Gastroesophageal sphincter (tissue), 4 donors: ENCODE data around the gene PATJ. TPM values are rescaled to one million over a fixed set of nuclear protein-coding genes. Genes with fewer than 3 reads are reported as not detected.
"Not testable (repeated sequence)": the region's sequence is repeated elsewhere in the genome, so short reads cannot be mapped to it uniquely, and the experiment has no call there.

Experiments used
- ATAC-seq: fragments of 150-250 bp; one replicate; pipeline ENCODE4 v1.9.1; 2016; ENCODE audit warnings: mild to moderate bottlenecking, moderate library complexity
- H3K27ac ChIP-seq, 4 donors: fragments of 200-600 bp; sonication (generic) in 3 of 4; 1 replicate in 3 of 4; 2 replicates in 1 of 4; pipeline ENCODE4 v1.5.1; 2016 to 2019
- H3K27me3 ChIP-seq: fragments of 200-600 bp; sonication (generic); one replicate; pipeline ENCODE4 v1.5.1; 2019
- H3K36me3 ChIP-seq, 2 donors: fragments of 200-600 bp; sonication (generic); one replicate each; pipeline ENCODE4 v1.5.1; 2019; ENCODE audit warnings: control low read depth in 1 of 2
- H3K4me1 ChIP-seq, 3 donors: fragments of 200-600 bp; sonication (generic); 1 replicate in 2 of 3; 2 replicates in 1 of 3; pipeline ENCODE4 v1.5.1; 2016 to 2019; ENCODE audit warnings: control low read depth in 2 of 3
- H3K4me3 ChIP-seq, 2 donors: fragments of 200-600 bp; sonication (generic); one replicate each; pipeline ENCODE4 v1.5.1; 2019; ENCODE audit warnings: mild to moderate bottlenecking in 1 of 2, moderate library complexity in 1 of 2
- H3K9me3 ChIP-seq, 3 donors: fragments of 200-600 bp; sonication (generic); one replicate each; pipeline ENCODE4 v1.5.1; 2017 to 2019; ENCODE audit warnings: control low read depth in 2 of 3
- EP300 ChIP-seq: sonication (generic); formaldehyde crosslinking; IDR thresholded peaks from one replicate; pipeline ENCODE4 v1.6.1; 2017; ENCODE audit warnings: antibody characterized with exemption, mild to moderate bottlenecking
- POLR2A ChIP-seq, 2 donors: fragments of 450-650 bp; IDR thresholded peaks; one replicate each; pipeline ENCODE4 v1.6.1; 2017; ENCODE audit warnings: antibody characterized with exemption in 2 of 2, mild to moderate bottlenecking in 2 of 2, moderate library complexity in 1 of 2
- POLR2AphosphoS5 ChIP-seq: sonication (generic); formaldehyde crosslinking; IDR thresholded peaks from one replicate; pipeline ENCODE4 v1.6.1; 2017; ENCODE audit warnings: antibody characterized with exemption
- WGBS, 2 donors: methylation state at CpG; one replicate each; pipeline ENCODE4 v1.1.5; 2018; ENCODE audit warnings: low coverage in 1 of 2; 5-methylcytosine and 5-hydroxymethylcytosine counted together
- total RNA-seq, 4 donors: library from RNA; depleted of rRNA; stranded (reverse); fragments of >200 nt; gene quantifications; one replicate each; pipeline ENCODE4 v1.1.0, GENCODE V29; 2016
- TF ChIP-seq, protein P1 (sequence below), 4 experiments: fragments of 200-600 bp in 2 of 4; fragments of 450-650 bp in 2 of 4; sonication (generic) in 1 of 4; IDR thresholded peaks; one replicate each; pipeline ENCODE4 v1.5.1; 2017 to 2019; ENCODE audit warnings: antibody characterized with exemption in 4 of 4, mild to moderate bottlenecking in 2 of 4, moderate library complexity in 2 of 4

Gene PATJ
- total RNA-seq, 4 donors from 2014 or later: 34.8 to 59.0 (median 37.1) TPM

DNA sequence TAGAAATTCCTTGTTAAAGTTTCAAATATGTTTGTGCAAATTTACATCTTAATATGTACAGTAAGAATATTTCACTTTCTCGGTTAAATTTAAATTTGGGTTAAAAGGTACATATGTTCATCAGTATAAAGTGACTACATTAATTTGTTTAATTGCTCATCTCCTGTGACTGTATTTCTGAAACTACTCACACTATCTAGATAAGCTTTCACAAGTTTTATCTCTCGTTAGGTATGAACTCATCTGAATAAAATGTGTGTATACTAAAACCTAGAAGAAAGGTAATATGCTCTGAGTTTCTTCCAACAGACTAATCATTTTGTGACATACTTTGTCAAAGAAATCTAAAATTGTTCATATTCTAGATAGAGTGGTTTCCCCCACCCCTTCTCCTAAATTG is 150.7 kb downstream of the PATJ start:
- H3K27ac ChIP-seq: no peak overlapping the region
- TF ChIP-seq EP300 (no peak), POLR2A (IDR thresholded peaks at IDR 0.05) (no peak), POLR2AphosphoS5 (no peak)
- TF ChIP-seq, protein P1, sequence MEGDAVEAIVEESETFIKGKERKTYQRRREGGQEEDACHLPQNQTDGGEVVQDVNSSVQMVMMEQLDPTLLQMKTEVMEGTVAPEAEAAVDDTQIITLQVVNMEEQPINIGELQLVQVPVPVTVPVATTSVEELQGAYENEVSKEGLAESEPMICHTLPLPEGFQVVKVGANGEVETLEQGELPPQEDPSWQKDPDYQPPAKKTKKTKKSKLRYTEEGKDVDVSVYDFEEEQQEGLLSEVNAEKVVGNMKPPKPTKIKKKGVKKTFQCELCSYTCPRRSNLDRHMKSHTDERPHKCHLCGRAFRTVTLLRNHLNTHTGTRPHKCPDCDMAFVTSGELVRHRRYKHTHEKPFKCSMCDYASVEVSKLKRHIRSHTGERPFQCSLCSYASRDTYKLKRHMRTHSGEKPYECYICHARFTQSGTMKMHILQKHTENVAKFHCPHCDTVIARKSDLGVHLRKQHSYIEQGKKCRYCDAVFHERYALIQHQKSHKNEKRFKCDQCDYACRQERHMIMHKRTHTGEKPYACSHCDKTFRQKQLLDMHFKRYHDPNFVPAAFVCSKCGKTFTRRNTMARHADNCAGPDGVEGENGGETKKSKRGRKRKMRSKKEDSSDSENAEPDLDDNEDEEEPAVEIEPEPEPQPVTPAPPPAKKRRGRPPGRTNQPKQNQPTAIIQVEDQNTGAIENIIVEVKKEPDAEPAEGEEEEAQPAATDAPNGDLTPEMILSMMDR (IDR thresholded peaks at IDR 0.05): no peak
- no peaks in the 10 kb centered on the region for H3K36me3 ChIP-seq
- no peak overlapping the region for H3K4me3 ChIP-seq
- no peaks in the 10 kb centered on the region for H3K9me3 ChIP-seq
- 55 to 85% methylated on average over 2 of the region's 2 CpGs for WGBS, 2 donors
- ATAC-seq: no peak
- no peaks in the 10 kb centered on the region for H3K27me3 ChIP-seq
- H3K4me1 ChIP-seq: peaks cover 0 to 24% (median 7%) of the 10 kb centered on the region in 3 donors

DNA sequence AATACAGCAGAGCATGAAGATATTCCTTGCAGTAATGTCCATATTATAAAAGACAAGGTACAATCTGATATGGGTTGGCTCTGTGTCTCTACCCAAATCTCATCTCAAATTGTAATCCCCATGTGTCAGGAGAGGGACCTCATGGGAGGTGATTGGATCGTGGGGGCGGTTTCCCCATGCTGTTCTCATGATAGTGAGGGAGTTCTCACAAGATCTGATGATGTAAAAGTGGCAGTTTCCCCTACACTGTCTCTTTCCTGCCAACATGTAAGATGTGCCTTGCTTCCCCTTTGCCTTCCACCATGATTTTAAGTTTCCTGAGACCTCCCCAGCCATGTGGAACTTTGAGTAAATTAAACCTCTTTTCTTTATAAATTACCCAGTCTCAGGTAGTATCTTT is 152.0 kb downstream of the PATJ start:
- not testable (repeated sequence) for H3K27me3 ChIP-seq, H3K9me3 ChIP-seq, H3K4me3 ChIP-seq, H3K27ac ChIP-seq, ATAC-seq, H3K36me3 ChIP-seq
- WGBS, 2 donors: 92% methylated on average over 2 of the region's 2 CpGs; no CpG with 5 or more reads in 1 of the 2 donors
- peaks cover 0 to 11% (median 0%) of the 10 kb centered on the region in 3 donors for H3K4me1 ChIP-seq

DNA sequence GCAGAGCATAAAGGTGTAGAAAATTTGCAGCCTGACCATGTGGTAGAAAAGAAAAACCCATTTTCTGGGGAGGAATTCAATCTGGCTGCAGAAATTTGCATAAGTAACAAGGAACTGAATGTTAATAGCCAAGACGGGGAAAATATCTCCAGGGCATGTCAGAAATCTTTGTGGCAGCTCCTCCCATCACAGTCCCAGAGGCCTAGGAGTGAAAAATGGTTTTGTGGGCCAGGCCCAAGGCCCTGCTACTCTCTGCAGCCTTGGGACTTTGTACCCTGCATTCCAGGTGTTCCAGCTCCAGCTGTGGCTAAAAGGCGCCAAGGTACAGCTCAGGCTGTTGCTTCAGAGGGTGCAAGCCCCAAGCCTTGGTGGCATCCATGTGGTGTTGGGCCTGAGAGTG is 152.9 kb downstream of the PATJ start:
- H3K36me3 ChIP-seq: peaks cover 0 to 7% of the 10 kb centered on the region in 2 donors
- no peak overlapping the region for H3K4me3 ChIP-seq
- WGBS, 2 donors: 0 to 100% methylated on average over 1 of the region's 2 CpGs
- peaks cover 0 to 5% (median 0%) of the 10 kb centered on the region in 3 donors for H3K4me1 ChIP-seq
- no peaks in the 10 kb centered on the region for H3K27me3 ChIP-seq
- ATAC-seq: no peak
- TF ChIP-seq, protein P1 (IDR thresholded peaks at IDR 0.05): no peak
- no peak for TF ChIP-seq POLR2A (IDR thresholded peaks at IDR 0.05)
- TF ChIP-seq POLR2AphosphoS5: no peak
- TF ChIP-seq EP300: no peak
- no peak overlapping the region for H3K27ac ChIP-seq
- no peaks in the 10 kb centered on the region for H3K9me3 ChIP-seq

DNA sequence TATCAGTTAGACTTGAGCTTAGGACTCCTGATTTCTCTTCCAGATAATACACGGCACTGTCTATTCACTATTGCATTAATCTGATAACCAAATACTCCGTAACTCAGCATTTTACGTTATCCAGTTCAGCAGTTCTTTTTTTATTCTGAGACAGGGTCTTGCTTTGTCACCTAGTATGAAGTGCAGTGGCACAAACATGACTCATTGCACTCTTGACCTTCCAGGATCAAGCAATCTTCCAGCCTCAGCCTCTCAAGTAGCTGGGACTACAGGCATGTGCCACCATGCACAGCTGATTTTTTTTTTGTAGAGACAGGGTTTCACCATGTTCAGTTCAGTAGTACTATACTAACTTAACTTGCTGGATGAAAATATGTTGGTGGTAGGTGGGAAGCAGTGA is 156.4 kb downstream of the PATJ start:
- no peaks in the 10 kb centered on the region for H3K9me3 ChIP-seq
- WGBS, 2 donors: 91 to 100% methylated on average over 3 of the region's 3 CpGs
- TF ChIP-seq POLR2AphosphoS5: no peak
- TF ChIP-seq EP300: no peak
- TF ChIP-seq, protein P1 (IDR thresholded peaks at IDR 0.05): no peak
- no peak for TF ChIP-seq POLR2A (IDR thresholded peaks at IDR 0.05)
- H3K27me3 ChIP-seq: no peaks in the 10 kb centered on the region
- no peaks in the 10 kb centered on the region for H3K4me1 ChIP-seq
- H3K4me3 ChIP-seq: no peak overlapping the region
- ATAC-seq: no peak
- no peak overlapping the region for H3K27ac ChIP-seq
- H3K36me3 ChIP-seq: peaks cover 0 to 22% of the 10 kb centered on the region in 2 donors

DNA sequence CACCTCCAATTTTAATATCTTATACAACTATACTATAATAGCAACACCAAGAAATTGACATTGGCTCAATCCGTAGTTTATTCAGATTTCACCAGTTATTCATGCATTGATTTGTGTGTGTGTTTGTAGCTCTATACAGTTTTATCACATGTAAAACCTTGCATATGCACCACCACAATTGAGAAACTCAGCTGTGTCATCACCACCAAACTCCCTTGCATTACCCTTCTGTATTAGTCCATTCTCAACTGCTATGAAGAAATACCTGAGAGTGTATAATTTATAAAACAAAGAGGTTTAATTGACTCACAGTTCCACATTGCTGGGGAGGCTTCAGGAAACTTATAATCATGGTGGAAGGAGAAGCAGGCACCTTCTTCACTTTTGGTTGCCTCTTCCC is 162.1 kb downstream of the PATJ start:
- H3K27ac ChIP-seq: no peak overlapping the region
- no peak overlapping the region for H3K4me3 ChIP-seq
- 87 to 100% methylated on average over 1 of the region's 1 CpG for WGBS, 2 donors
- H3K9me3 ChIP-seq: no peaks in the 10 kb centered on the region
- TF ChIP-seq POLR2A (IDR thresholded peaks at IDR 0.05) (no peak), EP300 (no peak), POLR2AphosphoS5 (no peak)
- TF ChIP-seq, protein P1 (IDR thresholded peaks at IDR 0.05): no peak
- peaks cover 0 to 31% of the 10 kb centered on the region in 2 donors for H3K36me3 ChIP-seq
- no peak for ATAC-seq
- H3K27me3 ChIP-seq: no peaks in the 10 kb centered on the region
- peaks cover 0 to 25% (median 0%) of the 10 kb centered on the region in 3 donors for H3K4me1 ChIP-seq
